ENCODE measurements around the gene INCENP.

Gene INCENP

DNA sequence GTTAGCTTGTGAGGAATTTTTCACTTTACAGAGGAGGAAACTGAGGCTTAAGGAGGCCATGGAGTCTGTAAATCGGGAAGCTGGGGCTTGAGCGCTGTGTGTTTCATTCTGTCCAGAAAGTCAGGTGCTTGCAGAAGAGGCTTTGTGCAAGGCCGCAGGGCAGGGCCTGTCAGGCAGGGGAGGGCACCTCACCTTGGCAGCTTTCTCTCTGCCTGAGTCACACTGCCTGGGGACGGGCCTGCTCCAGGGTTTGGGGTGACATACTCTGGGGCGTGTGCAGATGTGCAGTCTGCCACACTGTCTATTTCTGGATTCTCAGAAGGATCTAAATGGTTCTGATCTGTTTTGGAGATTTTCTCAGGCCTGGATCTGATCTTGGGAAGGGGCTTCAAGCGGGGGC lies 8.4 kb downstream of the INCENP start:
- Histone ChIP-seq H3K36me3 (ENCODE audit: insufficient read depth, low read length) (0 out of 2 replicates have a peak, but pooled peaks cover 3% of the 10 kb centered on the region), H3K79me2 (ENCODE audit: control insufficient read depth, insufficient read depth, low read length, unreplicated experiment) (peaks cover 92% of the 10 kb centered on the region), H2AFZ (ENCODE audit: low read length, unreplicated experiment) (no peak overlapping the region), H3K27ac (ENCODE audit: low read depth, low read length) (no peak overlapping the region), H3K4me1 (ENCODE audit: control insufficient read depth, insufficient read depth, low read length, unreplicated experiment) (no peaks in the 10 kb centered on the region), H3K4me3 (ENCODE audit: low read depth, low read length) (no peak overlapping the region), H3K27me3 (ENCODE audit: insufficient read depth, low read length) (no peaks in the 10 kb centered on the region)

DNA sequence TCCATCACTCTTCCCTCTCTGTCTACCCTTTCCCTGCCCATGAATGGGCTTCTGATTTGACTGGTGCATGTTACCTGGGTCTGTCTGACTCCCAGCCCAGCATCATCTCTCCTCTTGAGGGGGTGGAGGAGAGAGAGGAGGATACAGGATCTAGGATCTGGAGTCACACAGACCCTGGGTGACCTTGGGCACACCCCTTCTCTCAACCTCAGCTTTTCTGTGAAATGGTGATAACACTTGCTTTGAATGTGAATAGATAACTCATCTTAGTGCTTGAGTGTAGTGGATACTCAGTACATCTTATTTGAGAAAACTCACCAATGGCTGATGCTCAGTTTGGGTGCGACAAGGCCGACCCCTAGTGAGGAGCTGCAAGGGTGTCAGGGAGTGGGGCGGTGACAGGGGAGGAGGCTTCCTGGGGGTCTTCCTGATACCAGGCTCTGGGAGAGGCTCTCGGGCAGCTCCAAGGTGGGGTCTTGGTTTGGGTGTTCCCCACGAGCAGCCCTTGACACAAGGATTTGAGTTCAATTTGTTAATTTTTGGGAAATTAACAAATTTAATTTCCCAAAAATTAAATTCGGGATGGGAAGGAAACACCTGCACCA lies 9.0 kb downstream of the INCENP start:
- Histone ChIP-seq H3K27ac (ENCODE audit: low read depth, low read length) (no peak overlapping the region), H3K79me2 (ENCODE audit: control insufficient read depth, insufficient read depth, low read length, unreplicated experiment) (peaks cover 87% of the 10 kb centered on the region), H3K27me3 (ENCODE audit: insufficient read depth, low read length) (no peaks in the 10 kb centered on the region), H3K4me1 (ENCODE audit: control insufficient read depth, insufficient read depth, low read length, unreplicated experiment) (no peaks in the 10 kb centered on the region), H3K36me3 (ENCODE audit: insufficient read depth, low read length) (0 out of 2 replicates have a peak, but pooled peaks cover 3% of the 10 kb centered on the region), H3K4me3 (ENCODE audit: low read depth, low read length) (no peak overlapping the region), H2AFZ (ENCODE audit: low read length, unreplicated experiment) (no peak overlapping the region)

- H3K4me1 ChIP-seq (ENCODE audit: control insufficient read depth, insufficient read depth, low read length, unreplicated experiment), result no peaks in the 10 kb centered on the region
- H3K4me3 ChIP-seq (ENCODE audit: low read depth, low read length), result no peak overlapping the region
- no peak overlapping the region for H2AFZ ChIP-seq (ENCODE audit: low read length, unreplicated experiment)
- H3K27me3 ChIP-seq (ENCODE audit: insufficient read depth, low read length), result no peaks in the 10 kb centered on the region
- H3K79me2 ChIP-seq (ENCODE audit: control insufficient read depth, insufficient read depth, low read length, unreplicated experiment), result peaks cover 80% of the 10 kb centered on the region
- H3K27ac ChIP-seq (ENCODE audit: low read depth, low read length), result no peak overlapping the region
- 0 out of 2 replicates have a peak, but pooled peaks cover 3% of the 10 kb centered on the region for H3K36me3 ChIP-seq (ENCODE audit: insufficient read depth, low read length)
Observed at GRCh38 chr11:62133328-62134065, 9.7 kb downstream of the INCENP start.

GRCh38 chr11:62137276-62137861 lies 13.6 kb downstream of the INCENP start:
- no peaks in the 10 kb centered on the region for H3K36me3 ChIP-seq (ENCODE audit: insufficient read depth, low read length)
- no peak overlapping the region for H2AFZ ChIP-seq (ENCODE audit: low read length, unreplicated experiment)

GRCh38 chr11:62137881-62138629 lies 14.2 kb downstream of the INCENP start:
- Histone ChIP-seq H3K4me1 (ENCODE audit: control insufficient read depth, insufficient read depth, low read length, unreplicated experiment) (no peaks in the 10 kb centered on the region), H3K4me3 (ENCODE audit: low read depth, low read length) (no peak overlapping the region), H3K27me3 (ENCODE audit: insufficient read depth, low read length) (no peaks in the 10 kb centered on the region), H2AFZ (ENCODE audit: low read length, unreplicated experiment) (no peak overlapping the region), H3K36me3 (ENCODE audit: insufficient read depth, low read length) (no peaks in the 10 kb centered on the region), H3K79me2 (ENCODE audit: control insufficient read depth, insufficient read depth, low read length, unreplicated experiment) (peaks cover 36% of the 10 kb centered on the region), H3K27ac (ENCODE audit: low read depth, low read length) (no peak overlapping the region)

More at GRCh38 chr11:62137276-62137861, 13.6 kb downstream of the INCENP start:
- H3K27ac ChIP-seq (ENCODE audit: low read depth, low read length), result no peak overlapping the region
- H3K4me1 ChIP-seq (ENCODE audit: control insufficient read depth, insufficient read depth, low read length, unreplicated experiment), result no peaks in the 10 kb centered on the region
- no peaks in the 10 kb centered on the region for H3K27me3 ChIP-seq (ENCODE audit: insufficient read depth, low read length)
- H3K79me2 ChIP-seq (ENCODE audit: control insufficient read depth, insufficient read depth, low read length, unreplicated experiment), result peaks cover 43% of the 10 kb centered on the region
- no peak overlapping the region for H3K4me3 ChIP-seq (ENCODE audit: low read depth, low read length)

GRCh38 chr11:62138630-62139425 lies 15.0 kb downstream of the INCENP start:
- Histone ChIP-seq H3K79me2 (ENCODE audit: control insufficient read depth, insufficient read depth, low read length, unreplicated experiment) (peaks cover 28% of the 10 kb centered on the region), H2AFZ (ENCODE audit: low read length, unreplicated experiment) (no peak overlapping the region), H3K36me3 (ENCODE audit: insufficient read depth, low read length) (no peaks in the 10 kb centered on the region), H3K27ac (ENCODE audit: low read depth, low read length) (no peak overlapping the region), H3K4me1 (ENCODE audit: control insufficient read depth, insufficient read depth, low read length, unreplicated experiment) (no peaks in the 10 kb centered on the region), H3K27me3 (ENCODE audit: insufficient read depth, low read length) (no peaks in the 10 kb centered on the region), H3K4me3 (ENCODE audit: low read depth, low read length) (no peak overlapping the region)

GRCh38 chr11:62139526-62140303 lies 15.9 kb downstream of the INCENP start:
- H3K36me3 ChIP-seq (ENCODE audit: insufficient read depth, low read length), result no peaks in the 10 kb centered on the region
- peaks cover 22% of the 10 kb centered on the region for H3K79me2 ChIP-seq (ENCODE audit: control insufficient read depth, insufficient read depth, low read length, unreplicated experiment)
- H3K27ac ChIP-seq (ENCODE audit: low read depth, low read length), result no peak overlapping the region
- H3K4me3 ChIP-seq (ENCODE audit: low read depth, low read length), result no peak overlapping the region
- no peaks in the 10 kb centered on the region for H3K27me3 ChIP-seq (ENCODE audit: insufficient read depth, low read length)
- no peak overlapping the region for H2AFZ ChIP-seq (ENCODE audit: low read length, unreplicated experiment)
- no peaks in the 10 kb centered on the region for H3K4me1 ChIP-seq (ENCODE audit: control insufficient read depth, insufficient read depth, low read length, unreplicated experiment)

- Histone ChIP-seq H3K27ac (ENCODE audit: low read depth, low read length) (no peak overlapping the region), H3K79me2 (ENCODE audit: control insufficient read depth, insufficient read depth, low read length, unreplicated experiment) (peaks cover 15% of the 10 kb centered on the region), H3K27me3 (ENCODE audit: insufficient read depth, low read length) (no peaks in the 10 kb centered on the region), H3K4me3 (ENCODE audit: low read depth, low read length) (no peak overlapping the region), H3K36me3 (ENCODE audit: insufficient read depth, low read length) (no peaks in the 10 kb centered on the region), H3K4me1 (ENCODE audit: control insufficient read depth, insufficient read depth, low read length, unreplicated experiment) (no peaks in the 10 kb centered on the region), H2AFZ (ENCODE audit: low read length, unreplicated experiment) (no peak overlapping the region)
Observed at GRCh38 chr11:62140304-62141110, 16.7 kb downstream of the INCENP start.
